MCF 10A (cell line): ENCODE results near the gene DOCK9. TPM values are rescaled to one million over a fixed set of nuclear protein-coding genes. Genes with fewer than 3 reads are reported as not detected.

Experiments used
- BruUV-seq: library from RNA; stranded (reverse); fragments of 400-500 nt; replicated peaks from 2 replicates; lab custom pipeline; 2021; lab: Mats Ljungman, UMichigan
- CTCF ChIA-PET: fragments of 300-600 bp; sonication (Branson Sonifier 250); formaldehyde crosslinking; extraction: SDS; loops from one replicate; lab custom pipeline; 2021; ENCODE audit warnings: antibody characterized with exemption, inconsistent platforms; lab: Yijun Ruan, JAX
- POLR2A ChIA-PET: fragments of 300-600, 350-650 bp; sonication (Branson Sonifier 250); formaldehyde crosslinking; extraction: SDS; loops from one replicate; lab custom pipeline; 2020; ENCODE audit warnings: antibody characterized with exemption, inconsistent platforms; lab: Yijun Ruan, JAX
- DNase-seq: peaks from one replicate; pipeline ENCODE4 v3.0.0-alpha.2; 2018; ENCODE audit not compliant: unreplicated experiment
- H3K27ac Mint-ChIP-seq: one replicate; pipeline ENCODE4 v1.8.0; 2022; ENCODE audit warnings: mild to moderate bottlenecking, low read depth, mixed read lengths; ENCODE audit not compliant: unreplicated experiment
- H3K27me3 Mint-ChIP-seq: one replicate; pipeline ENCODE4 v1.8.0; 2022; ENCODE audit warnings: mixed read lengths; ENCODE audit not compliant: insufficient read depth, unreplicated experiment
- H3K36me3 Mint-ChIP-seq: one replicate; pipeline ENCODE4 v1.8.0; 2022; ENCODE audit warnings: mild to moderate bottlenecking, moderate library complexity, mixed read lengths; ENCODE audit not compliant: insufficient read depth, unreplicated experiment
- H3K4me1 Mint-ChIP-seq: one replicate; pipeline ENCODE4 v1.8.0; 2022; ENCODE audit warnings: mixed read lengths; ENCODE audit not compliant: insufficient read depth, unreplicated experiment
- H3K4me3 Mint-ChIP-seq: one replicate; pipeline ENCODE4 v1.8.0; 2022; ENCODE audit warnings: mild to moderate bottlenecking, moderate library complexity, mixed read lengths; ENCODE audit not compliant: unreplicated experiment
- H3K9me3 Mint-ChIP-seq: one replicate; pipeline ENCODE4 v1.8.0; 2022; ENCODE audit warnings: mixed read lengths; ENCODE audit not compliant: unreplicated experiment
- CTCF ChIP-seq: fragments of 200-600 bp; IDR thresholded peaks from one replicate; pipeline ENCODE4 v1.8.0; 2022; ENCODE audit warnings: antibody characterized with exemption, mild to moderate bottlenecking; ENCODE audit not compliant: unreplicated experiment
- intact Hi-C: fragments of 100-400 bp; cut with micrococcal nuclease; formaldehyde crosslinking; loops from 2 replicates; pipeline ENCODE4 v1.14.1; 2022
- total RNA-seq: library from RNA; stranded (reverse); gene quantifications from 2 replicates; pipeline ENCODE4 v1.2.3, GENCODE V29; 2022

Gene DOCK9
- total RNA-seq, 1 experiment from 2014 or later, result 77.0 TPM

GRCh38 chr13:98746968-98747367 is 230.9 kb downstream of the DOCK9 start:
- TF ChIP-seq CTCF, result no peak
- intact Hi-C loops, result no loop called here
- DNase-seq, result peak; percentile 67
- peaks cover 5% of the 10 kb centered on the region for H3K4me1 Mint-ChIP-seq
- CTCF ChIA-PET, result interaction anchor here (0.6 to 0.9 kb wide), 6 partner anchors 14 to 859 kb away, joined by 3 to 5 read pairs (median 3); no protein-coding TSS in a partner anchor
- no peaks in the 10 kb centered on the region for H3K36me3 Mint-ChIP-seq
- POLR2A ChIA-PET, result interaction anchor here (0.7 to 1.1 kb wide), 2 partner anchors 15 to 63 kb away, joined by 3 read pairs; no protein-coding TSS in a partner anchor
- BruUV-seq, result no TSS peak
- H3K9me3 Mint-ChIP-seq, result no peaks in the 10 kb centered on the region
- H3K4me3 Mint-ChIP-seq, result no peak overlapping the region
- no peaks in the 10 kb centered on the region for H3K27me3 Mint-ChIP-seq
- H3K27ac Mint-ChIP-seq, result no peak overlapping the region

Other genes with a start within 250 kb of the DOCK9 start
- not detected in 2 replicates for gene SLC15A1, start 225.4 kb downstream of the DOCK9 start, total RNA-seq
- 74.7 and 78.3 TPM in 2 replicates for gene UBAC2, start 222.8 kb upstream of the DOCK9 start, total RNA-seq